ENCODE results near the gene MAMSTR.

The MAMSTR gene

GRCh38 chr19:48713041-48713863, 6.3 kb downstream of the MAMSTR start:
- H4K20me1 ChIP-seq (ENCODE audit: control insufficient read depth, insufficient read depth, low read depth, low read length): no peaks in the 10 kb centered on the region
- TF ChIP-seq EZH2phosphoT487 (IDR thresholded peaks at IDR 0.05; ENCODE audit: borderline replicate concordance, low read length): no peak
- TF ChIP-seq CTCF (IDR thresholded peaks at IDR 0.05; ENCODE audit: low read depth, low read length, poor library complexity, severe bottlenecking): no peak
- peaks cover 3% of the 10 kb centered on the region; the same call in 1 of the 2 replicates for H3F3A ChIP-seq (ENCODE audit: control insufficient read depth, insufficient read depth)
- no peaks in the 10 kb centered on the region for H3K27me3 ChIP-seq (ENCODE audit: control insufficient read depth, low read length)
- H3K9me3 ChIP-seq (ENCODE audit: control insufficient read depth, insufficient read depth, low read length): no peaks in the 10 kb centered on the region
- no peaks in the 10 kb centered on the region for H3K36me3 ChIP-seq (ENCODE audit: control insufficient read depth, low read length)
- H3K79me2 ChIP-seq (ENCODE audit: control insufficient read depth, low read length): peaks cover 7% of the 10 kb centered on the region
- H3K27ac ChIP-seq (ENCODE audit: low read depth, low read length): no peak overlapping the region
- H3K4me3 ChIP-seq (ENCODE audit: low read length): peak overlapping the region; percentile 89
- H3K4me1 ChIP-seq (ENCODE audit: control insufficient read depth, low read length): peaks cover 22% of the 10 kb centered on the region
- H3K4me2 ChIP-seq (ENCODE audit: low read length): peak overlapping the region; percentile 83
- no peaks in the 10 kb centered on the region for H3K9me2 ChIP-seq (replicated peaks; ENCODE audit: control insufficient read depth, low read length)

DNA sequence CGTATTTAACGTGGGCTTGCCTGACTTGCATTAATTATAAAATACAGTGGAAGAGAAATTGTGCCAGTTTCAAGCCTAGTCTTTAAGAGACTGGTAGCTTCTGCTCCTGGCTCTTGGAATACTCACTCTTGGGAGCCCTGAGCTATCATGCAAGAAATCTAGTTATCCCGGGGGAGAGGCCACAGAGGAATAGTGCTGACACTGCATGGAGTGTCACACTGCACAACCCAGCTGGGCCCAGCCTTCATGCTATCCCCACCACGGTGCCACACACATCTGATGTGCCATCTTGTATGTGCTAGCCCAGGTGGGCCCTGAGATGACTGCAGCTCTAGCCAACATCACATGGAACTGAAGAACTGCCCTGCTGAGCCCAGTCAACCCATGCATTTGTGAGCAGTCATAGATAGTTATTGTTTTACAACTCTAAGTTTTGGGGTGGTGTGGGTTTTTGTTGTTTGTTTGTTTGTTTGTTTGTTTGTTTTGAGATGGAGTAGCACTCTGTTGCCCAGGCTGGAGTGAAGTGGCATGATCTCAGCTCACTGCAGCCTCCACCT, 8.3 kb downstream of the MAMSTR start:
- H3K4me2 ChIP-seq (ENCODE audit: low read length): no peak overlapping the region
- H3K4me1 ChIP-seq (ENCODE audit: control insufficient read depth, low read length): peaks cover 22% of the 10 kb centered on the region
- H3K9me3 ChIP-seq (ENCODE audit: control insufficient read depth, insufficient read depth, low read length): no peaks in the 10 kb centered on the region
- no peak overlapping the region for H3K4me3 ChIP-seq (ENCODE audit: low read length)
- H3K9me2 ChIP-seq (replicated peaks; ENCODE audit: control insufficient read depth, low read length): no peaks in the 10 kb centered on the region
- no peak overlapping the region for H3K27ac ChIP-seq (ENCODE audit: low read depth, low read length)
- TF ChIP-seq CTCF (IDR thresholded peaks at IDR 0.05; ENCODE audit: low read depth, low read length, poor library complexity, severe bottlenecking): no peak
- TF ChIP-seq EZH2phosphoT487 (IDR thresholded peaks at IDR 0.05; ENCODE audit: borderline replicate concordance, low read length): no peak
- no peaks in the 10 kb centered on the region for H4K20me1 ChIP-seq (ENCODE audit: control insufficient read depth, insufficient read depth, low read depth, low read length)
- H3K27me3 ChIP-seq (ENCODE audit: control insufficient read depth, low read length): no peaks in the 10 kb centered on the region
- peaks cover 7% of the 10 kb centered on the region for H3K79me2 ChIP-seq (ENCODE audit: control insufficient read depth, low read length)
- no peaks in the 10 kb centered on the region for H3F3A ChIP-seq (ENCODE audit: control insufficient read depth, insufficient read depth)
- no peaks in the 10 kb centered on the region for H3K36me3 ChIP-seq (ENCODE audit: control insufficient read depth, low read length)

- Histone ChIP-seq H4K20me1 (ENCODE audit: control insufficient read depth, insufficient read depth, low read depth, low read length) (no peaks in the 10 kb centered on the region), H3K79me2 (ENCODE audit: control insufficient read depth, low read length) (no peaks in the 10 kb centered on the region), H3K9me3 (ENCODE audit: control insufficient read depth, insufficient read depth, low read length) (no peaks in the 10 kb centered on the region), H3K27me3 (ENCODE audit: control insufficient read depth, low read length) (no peaks in the 10 kb centered on the region), H3K27ac (ENCODE audit: low read depth, low read length) (no peak overlapping the region), H3K4me1 (ENCODE audit: control insufficient read depth, low read length) (peaks cover 8% of the 10 kb centered on the region), H3K4me2 (ENCODE audit: low read length) (no peak overlapping the region), H3F3A (ENCODE audit: control insufficient read depth, insufficient read depth) (no peaks in the 10 kb centered on the region), H3K9me2 (replicated peaks; ENCODE audit: control insufficient read depth, low read length) (no peaks in the 10 kb centered on the region), H3K36me3 (ENCODE audit: control insufficient read depth, low read length) (no peaks in the 10 kb centered on the region), H3K4me3 (ENCODE audit: low read length) (no peak overlapping the region)
- TF ChIP-seq CTCF (IDR thresholded peaks at IDR 0.05; ENCODE audit: low read depth, low read length, poor library complexity, severe bottlenecking) (no peak), EZH2phosphoT487 (IDR thresholded peaks at IDR 0.05; ENCODE audit: borderline replicate concordance, low read length) (no peak)
Measured at GRCh38 chr19:48708471-48708870, 11.1 kb downstream of the MAMSTR start.

Data from DOHH2 (cell line).